GM19395 (cell line): Measurements from ENCODE around the gene DKKL1.
"Not testable (repeated sequence)": the region's sequence is repeated elsewhere in the genome, so short reads cannot be mapped to it uniquely, and the experiment has no call there.

Experiments
- ATAC-seq: cut with Tn5 transposase; IDR thresholded peaks from one replicate; pipeline ENCODE4 v1.9.1; 2021; ENCODE audit warnings: mild to moderate bottlenecking, moderate library complexity; ENCODE audit not compliant: unreplicated experiment

The DKKL1 gene

DNA sequence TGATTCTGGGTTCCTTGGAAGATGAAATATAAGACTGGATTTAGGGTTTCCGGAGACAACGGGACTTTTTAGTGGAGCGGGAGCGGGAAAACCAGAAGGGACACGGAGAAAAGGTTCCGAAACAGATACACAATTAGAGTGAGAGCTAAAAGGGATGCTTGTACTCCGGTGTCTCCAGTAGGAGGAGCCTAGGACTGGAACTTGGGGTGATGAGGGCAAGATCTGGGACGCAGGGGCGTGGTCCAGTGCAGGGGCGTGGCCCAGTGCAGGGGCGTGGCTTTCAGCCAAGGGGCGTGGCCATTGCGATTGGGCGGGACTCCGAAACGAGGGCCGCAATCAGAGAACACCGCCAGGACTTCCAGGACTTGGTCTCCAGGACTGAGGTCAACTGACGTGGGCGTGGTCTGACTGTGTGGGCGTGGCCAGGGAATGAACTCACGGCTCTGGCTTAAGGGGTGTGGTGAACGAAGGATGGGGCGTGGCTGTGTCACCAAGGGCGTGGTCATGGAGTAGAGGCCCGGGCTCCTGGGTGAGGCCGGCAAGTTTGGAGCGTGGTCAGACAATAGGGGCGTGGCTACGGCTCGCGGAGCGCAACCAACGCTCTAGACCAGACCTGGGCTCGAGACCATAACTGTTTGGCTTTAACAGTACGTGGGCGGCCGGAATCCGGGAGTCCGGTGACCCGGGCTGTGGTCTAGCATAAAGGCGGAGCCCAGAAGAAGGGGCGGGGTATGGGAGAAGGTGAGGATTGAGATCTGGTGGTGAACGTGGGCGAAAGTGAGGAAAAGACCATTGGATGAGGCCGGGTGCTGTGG, at the start of gene DKKL1:
TSS of gene DKKL1 (plus strand) at position 610 of the 815 bp plus-strand sequence. CDS start at position 732, 122 bp downstream.
- ATAC-seq = no peak

DNA sequence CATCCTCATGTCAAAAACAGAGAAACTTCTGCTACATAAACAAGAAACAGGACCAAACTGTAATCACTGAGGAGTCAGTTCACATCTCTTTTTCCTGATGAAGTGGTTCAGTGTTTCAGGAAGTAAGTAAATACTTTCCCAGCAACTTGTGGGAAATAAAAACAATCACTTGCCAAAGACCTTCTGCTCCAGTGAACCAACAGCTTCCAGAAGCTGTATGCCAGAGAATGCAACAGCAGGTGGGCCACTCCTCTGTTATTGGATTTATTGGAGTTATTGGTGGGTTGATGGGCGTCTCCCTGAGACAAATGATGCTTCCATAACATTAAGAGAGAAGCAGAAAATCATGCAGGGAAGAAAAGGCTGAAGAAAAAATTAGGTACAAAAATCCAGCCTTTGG, 48.6 kb upstream of the DKKL1 start:
- no peak for ATAC-seq

GRCh38 chr19:49316284-49316683, 47.4 kb upstream of the DKKL1 start:
- ATAC-seq = no peak

- no peak for ATAC-seq
Observed at GRCh38 chr19:49318296-49318695, 45.4 kb upstream of the DKKL1 start.

DNA sequence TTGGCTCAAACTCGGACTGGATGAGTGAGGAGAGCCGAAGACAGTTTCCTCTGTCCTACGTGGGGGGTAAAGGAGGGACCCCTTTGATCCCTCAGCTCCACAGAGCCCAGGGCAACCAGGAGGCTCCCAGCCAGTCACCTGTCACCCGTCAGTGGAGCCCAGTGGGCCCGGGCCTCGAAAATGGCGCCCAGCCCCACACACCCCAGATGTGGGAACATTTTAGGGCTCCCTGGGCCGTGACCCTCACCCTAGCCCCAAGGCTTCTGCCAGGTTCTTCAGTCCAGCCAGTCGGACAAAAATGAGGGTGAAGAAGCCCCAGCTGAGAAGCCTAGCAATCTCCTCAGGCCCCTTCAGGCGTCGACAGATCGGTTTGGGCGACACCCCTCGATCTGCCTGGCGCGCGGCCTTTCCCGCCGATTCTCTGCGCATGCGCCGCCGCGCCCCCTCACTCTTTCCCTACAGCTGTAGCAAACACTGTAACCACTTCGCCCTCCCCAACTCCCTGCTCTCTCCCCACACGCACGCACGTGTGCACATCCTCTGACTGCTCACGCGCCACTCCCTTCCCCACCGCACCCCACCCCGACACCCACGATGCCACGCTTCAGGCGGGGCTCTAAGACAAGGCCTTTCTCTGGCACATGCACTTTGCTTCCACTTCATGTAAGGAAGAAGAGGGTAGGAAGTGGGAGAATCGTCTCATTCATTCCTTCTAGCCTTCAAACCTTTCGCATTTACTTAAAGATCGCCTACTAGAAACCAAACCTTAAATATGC, 38.7 kb upstream of the DKKL1 start, which contains the start of gene SLC6A16:
TSS of gene SLC6A16 (minus strand) at position 391 of the 776 bp plus-strand sequence. CDS start 13,844 bp downstream, outside the sequence.
- no peak for ATAC-seq

GRCh38 chr19:49325756-49326155, 37.9 kb upstream of the DKKL1 start:
- ATAC-seq = not testable (repeated sequence)

GRCh38 chr19:49326165-49326704, 37.4 kb upstream of the DKKL1 start:
- ATAC-seq = no peak

DNA sequence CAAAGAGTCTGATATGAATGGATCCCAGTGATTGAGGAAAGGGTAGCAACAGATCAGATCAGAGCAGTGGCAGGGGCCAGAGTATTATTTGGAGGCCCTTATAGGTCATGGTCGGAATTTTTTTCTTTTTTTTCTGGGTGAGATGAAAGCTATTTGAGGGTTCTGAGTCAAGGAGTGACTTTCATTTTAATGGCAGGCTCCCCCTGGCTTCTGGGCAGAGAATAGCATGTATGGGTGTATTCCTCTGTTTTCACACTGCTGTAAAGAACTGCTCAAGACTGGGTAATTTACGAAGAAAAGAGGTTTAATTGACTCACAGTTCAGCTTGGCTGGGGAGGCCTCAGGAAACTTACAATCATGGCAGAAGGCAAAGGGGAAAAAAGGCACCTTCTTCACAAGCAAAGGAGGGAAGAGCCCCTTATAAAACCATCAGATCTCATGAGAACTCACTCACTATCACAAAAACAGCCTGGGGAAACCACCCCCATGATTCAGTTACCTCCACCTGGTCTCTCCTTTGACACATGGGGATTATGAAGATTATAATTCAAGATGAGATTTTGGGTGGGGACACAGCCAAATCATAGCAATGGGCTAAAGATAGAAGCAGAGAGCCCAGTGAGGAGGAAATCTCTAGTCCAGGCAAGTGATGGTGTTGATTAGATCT, 35.7 kb upstream of the DKKL1 start:
- ATAC-seq = no peak

- ATAC-seq = no peak
Observed at GRCh38 chr19:49328741-49329140, 34.9 kb upstream of the DKKL1 start.

DNA sequence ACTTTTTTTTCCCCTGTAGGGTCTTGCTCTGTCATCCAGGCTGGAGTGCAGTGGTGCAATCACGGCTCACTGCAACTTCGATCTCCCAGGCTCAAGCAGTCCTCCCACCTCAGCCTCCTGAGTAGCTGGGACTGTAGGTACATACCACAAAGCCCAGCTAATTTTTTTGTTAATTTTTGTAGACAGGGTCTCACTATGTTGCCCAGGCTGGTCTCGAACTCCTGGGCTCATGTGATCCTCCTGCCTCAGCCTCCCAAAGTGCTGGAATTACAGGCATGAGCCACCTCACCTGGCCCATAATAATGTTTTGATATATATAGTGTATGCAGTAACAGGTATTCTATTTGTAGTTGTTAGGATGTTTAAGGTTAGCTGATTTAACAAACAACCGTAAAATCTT, 32.5 kb upstream of the DKKL1 start:
- ATAC-seq = not testable (repeated sequence)

DNA sequence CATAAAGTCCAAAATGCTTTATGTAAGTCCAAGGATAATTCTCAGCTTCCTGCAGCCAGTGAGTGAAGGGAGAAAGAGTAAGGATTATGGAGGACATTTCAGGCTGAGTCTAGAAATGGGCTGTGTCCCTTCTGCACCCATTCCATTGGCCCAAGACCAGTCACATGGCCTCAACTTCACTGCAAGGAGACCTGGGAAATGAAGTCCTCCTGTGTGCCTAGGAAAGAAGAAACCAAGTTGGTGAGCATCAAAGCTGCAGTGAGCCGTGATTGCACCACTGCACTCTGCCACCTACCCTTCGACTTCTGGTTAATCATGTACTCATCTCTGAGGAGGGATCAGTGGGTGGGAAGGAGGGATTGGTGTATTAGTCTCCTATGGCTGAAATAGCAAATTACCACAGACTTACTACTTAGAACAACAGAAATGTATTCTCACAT, 32.0 kb upstream of the DKKL1 start:
- ATAC-seq = no peak

DNA sequence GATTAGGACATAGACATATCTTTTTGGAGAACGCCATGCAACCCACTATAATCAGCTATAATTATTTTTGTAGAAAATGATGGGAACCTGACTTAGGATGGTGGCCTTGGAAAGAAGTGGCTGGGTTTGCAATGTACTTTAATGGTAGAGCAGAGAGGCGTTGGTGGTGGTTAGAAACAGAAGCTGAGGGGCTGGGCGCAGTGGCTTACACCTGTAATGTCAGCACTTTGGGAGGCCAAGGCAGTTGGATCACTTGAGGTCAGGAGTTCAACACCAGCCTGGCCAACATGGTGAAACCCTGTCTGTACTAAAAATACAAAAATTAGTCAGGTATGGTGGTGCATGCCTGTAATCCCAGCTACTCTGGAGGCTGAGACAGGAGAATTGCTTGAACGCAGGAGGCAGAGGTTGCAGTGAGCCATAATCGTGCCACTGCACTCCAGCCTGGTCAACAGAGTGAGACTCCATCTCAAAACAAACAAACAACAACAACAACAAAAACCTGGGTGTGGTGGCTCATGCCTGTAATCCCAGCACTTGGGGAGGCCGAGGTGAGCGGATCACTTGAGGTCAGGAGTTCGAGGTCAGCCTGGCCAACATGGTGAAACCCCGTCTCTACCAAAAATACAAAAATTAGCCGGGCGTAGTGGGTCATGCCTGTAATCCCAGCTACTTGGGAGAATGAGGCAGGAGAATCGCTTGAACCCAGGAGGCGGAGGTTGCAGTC, 30.8 kb upstream of the DKKL1 start:
- ATAC-seq = not testable (repeated sequence)

- no peak for ATAC-seq
Observed at GRCh38 chr19:49333418-49333805, 30.3 kb upstream of the DKKL1 start.

DNA sequence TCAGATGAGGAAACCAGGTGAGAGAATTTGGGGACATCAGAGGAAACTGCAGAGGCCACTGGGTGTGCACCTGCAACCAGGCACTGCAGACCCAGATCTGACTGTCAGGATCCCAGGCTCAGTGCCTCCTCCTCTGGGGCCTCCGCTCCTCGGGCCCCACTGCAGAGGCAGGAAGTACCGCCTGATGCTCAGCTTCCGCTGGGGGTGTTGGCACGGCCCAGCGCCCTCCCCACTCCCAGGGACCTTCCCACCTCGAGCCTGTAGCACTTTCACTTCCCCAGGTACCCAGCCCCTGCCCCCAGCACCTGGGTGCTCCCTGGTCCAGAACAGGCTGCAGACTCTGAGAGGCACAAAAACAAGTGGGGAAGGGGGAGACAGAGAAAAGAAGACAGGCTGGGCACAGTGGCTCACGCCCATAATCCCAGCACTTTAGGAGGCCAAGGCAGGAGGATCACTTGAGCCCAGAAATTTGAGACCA, 29.8 kb upstream of the DKKL1 start:
- no peak for ATAC-seq

- no peak for ATAC-seq
Observed at GRCh38 chr19:49335071-49335783, 28.4 kb upstream of the DKKL1 start, which contains the start of gene CD37. TSS of gene CD37 (plus strand) at chr19:49335406. CDS start at chr19:49335541, 135 bp downstream.

GRCh38 chr19:49335784-49336481, 27.7 kb upstream of the DKKL1 start:
- no peak for ATAC-seq

- no peak for ATAC-seq
Observed at GRCh38 chr19:49336482-49337266, 27.0 kb upstream of the DKKL1 start.
